Esophagus muscularis mucosa (tissue), 4 donors: ENCODE measurements around the gene AS3MT. TPM values are rescaled to one million over a fixed set of nuclear protein-coding genes. Genes with fewer than 3 reads are reported as not detected.

Experiments used
- DNase-seq: peaks from one replicate; pipeline ENCODE4 v3.0.0-alpha.2; 2017; ENCODE audit errors: extremely low spot score
- H3K27ac ChIP-seq, 4 donors: fragments of 200-600 bp; sonication (generic); replicated peaks in 1 of 4; 1 replicate in 3 of 4; 2 replicates in 1 of 4; pipeline ENCODE4 v1.5.1; 2016 to 2019; ENCODE audit warnings: mild to moderate bottlenecking in 1 of 4
- H3K27me3 ChIP-seq, 4 donors: fragments of 200-600 bp; sonication (generic); one replicate each; pipeline versions ENCODE4 v1.5.1 to v1.6.0; 2016 to 2019
- H3K36me3 ChIP-seq, 4 donors: fragments of 200-600 bp; sonication (generic); one replicate each; pipeline ENCODE4 v1.5.1; 2016 to 2019
- H3K4me1 ChIP-seq, 4 donors: fragments of 200-600 bp; sonication (generic); one replicate each; pipeline ENCODE4 v1.5.1; 2016 to 2019
- H3K4me3 ChIP-seq, 4 donors: fragments of 200-600 bp; sonication (generic); 1 replicate in 2 of 4; 2 replicates in 2 of 4; pipeline ENCODE4 v1.5.1; 2016 to 2019; ENCODE audit warnings: mild to moderate bottlenecking in 4 of 4, moderate library complexity in 1 of 4
- H3K9me3 ChIP-seq, 4 donors: fragments of 200-600 bp; sonication (generic); 1 replicate in 3 of 4; 2 replicates in 1 of 4; pipeline ENCODE4 v1.5.1; 2016 to 2019
- CTCF ChIP-seq, 3 experiments: fragments of 200-600 bp in 2 of 3; fragments of 450-650 bp in 1 of 3; sonication (generic) in 2 of 3; IDR thresholded peaks; one replicate each; pipeline ENCODE4 v1.5.1; 2017 to 2019; ENCODE audit warnings: antibody characterized with exemption in 3 of 3, mild to moderate bottlenecking in 2 of 3, moderate library complexity in 1 of 3
- EP300 ChIP-seq: sonication (generic); formaldehyde crosslinking; IDR thresholded peaks from one replicate; pipeline ENCODE4 v1.6.1; 2017; ENCODE audit warnings: antibody characterized with exemption
- POLR2A ChIP-seq: fragments of 450-650 bp; IDR thresholded peaks from one replicate; pipeline ENCODE4 v1.6.1; 2017; ENCODE audit warnings: antibody characterized with exemption, moderate library complexity, mild to moderate bottlenecking, low read depth
- POLR2AphosphoS5 ChIP-seq, 2 donors: sonication (generic); formaldehyde crosslinking; IDR thresholded peaks; one replicate each; pipeline ENCODE4 v1.6.1; 2017; ENCODE audit warnings: antibody characterized with exemption in 2 of 2
- WGBS: methylation state at CpG from one replicate; pipeline ENCODE4 v1.1.5; 2018; 5-methylcytosine and 5-hydroxymethylcytosine counted together
- intact Hi-C: fragments of 100-400 bp; cut with DNase I; formaldehyde crosslinking; loops from one replicate; pipeline ENCODE4 v1.15.1; 2023
- total RNA-seq, 4 donors: library from RNA; depleted of rRNA; stranded (reverse); fragments of >200 nt; gene quantifications; one replicate each; pipeline versions ENCODE4 v1.1.0 to v1.2.1, GENCODE V29; 2016

Gene AS3MT
- total RNA-seq, 4 donors from 2014 or later, result 5.1 to 9.3 (median 6.8) TPM

- no peak overlapping the region for H3K27ac ChIP-seq
- DNase-seq, result no peak
- TF ChIP-seq CTCF (IDR thresholded peaks at IDR 0.05) (no peak), POLR2A (no peak)
- H3K36me3 ChIP-seq, result no peaks in the 10 kb centered on the region
- WGBS, result 98% methylated on average over 4 of the region's 4 CpGs
- no peaks in the 10 kb centered on the region for H3K4me1 ChIP-seq
- no peaks in the 10 kb centered on the region for H3K27me3 ChIP-seq
- intact Hi-C loops, result no loop called here
- H3K9me3 ChIP-seq, result no peaks in the 10 kb centered on the region
- H3K4me3 ChIP-seq, result no peak overlapping the region
These were observed 66.2 kb downstream of the AS3MT start for GRCh38 chr10:102935505-102935904.

GRCh38 chr10:102935939-102936605 lies 66.8 kb downstream of the AS3MT start:
- H3K27me3 ChIP-seq, result no peaks in the 10 kb centered on the region
- no peak for TF ChIP-seq CTCF (IDR thresholded peaks at IDR 0.05)
- TF ChIP-seq POLR2A, result no peak
- TF ChIP-seq POLR2AphosphoS5 (IDR thresholded peaks at IDR 0.05), result no peak
- no peak for TF ChIP-seq EP300
- whole genome bisulfite sequencing, result 94% methylated on average over 3 of the region's 3 CpGs

GRCh38 chr10:102941401-102941800 lies 72.1 kb downstream of the AS3MT start:
- intact Hi-C loops, result no loop called here
- no peaks in the 10 kb centered on the region for H3K9me3 ChIP-seq
- H3K4me1 ChIP-seq, result peaks cover 0 to 11% (median 8%) of the 10 kb centered on the region in 4 donors
- H3K27me3 ChIP-seq, result no peaks in the 10 kb centered on the region
- WGBS, result 92% methylated on average over 3 of the region's 3 CpGs
- H3K4me3 ChIP-seq, result no peak overlapping the region
- H3K27ac ChIP-seq, result no peak overlapping the region
- TF ChIP-seq POLR2AphosphoS5 (IDR thresholded peaks at IDR 0.05) (no peak), POLR2A (no peak), EP300 (no peak), CTCF (IDR thresholded peaks at IDR 0.05) (no peak)
- no peaks in the 10 kb centered on the region for H3K36me3 ChIP-seq
- no peak for DNase-seq

More at GRCh38 chr10:102935939-102936605, 66.8 kb downstream of the AS3MT start:
- Histone ChIP-seq H3K9me3 (no peaks in the 10 kb centered on the region), H3K36me3 (no peaks in the 10 kb centered on the region), H3K4me1 (no peaks in the 10 kb centered on the region), H3K4me3 (no peak overlapping the region), H3K27ac (no peak overlapping the region)
- DNase-seq, result no peak
- intact Hi-C loops, result no loop called here

GRCh38 chr10:102945449-102945848 lies 76.2 kb downstream of the AS3MT start:
- TF ChIP-seq CTCF (IDR thresholded peaks at IDR 0.05), result no peak
- no peak for TF ChIP-seq EP300
- TF ChIP-seq POLR2A, result no peak
- no peak for TF ChIP-seq POLR2AphosphoS5 (IDR thresholded peaks at IDR 0.05)
- no peak for DNase-seq
- Histone ChIP-seq H3K27ac (no peak overlapping the region), H3K4me3 (no peak overlapping the region), H3K36me3 (no peaks in the 10 kb centered on the region), H3K4me1 (peaks cover 0 to 11% (median 8%) of the 10 kb centered on the region in 4 donors), H3K9me3 (no peaks in the 10 kb centered on the region), H3K27me3 (no peaks in the 10 kb centered on the region)
- WGBS, result 81% methylated on average over 3 of the region's 3 CpGs
- intact Hi-C loops, result no loop called here

GRCh38 chr10:102945962-102946361 lies 76.7 kb downstream of the AS3MT start:
- Histone ChIP-seq H3K4me3 (no peak overlapping the region), H3K9me3 (no peaks in the 10 kb centered on the region), H3K27ac (no peak overlapping the region), H3K4me1 (peaks cover 0 to 11% (median 8%) of the 10 kb centered on the region in 4 donors), H3K27me3 (no peaks in the 10 kb centered on the region), H3K36me3 (no peaks in the 10 kb centered on the region)
- DNase-seq, result no peak
- intact Hi-C loops, result no loop called here
- 93% methylated on average over 2 of the region's 2 CpGs for WGBS
- TF ChIP-seq POLR2A, result no peak
- TF ChIP-seq CTCF (IDR thresholded peaks at IDR 0.05), result no peak
- TF ChIP-seq EP300, result no peak
